Measurements from ENCODE around the gene CLCNKA. TPM values are rescaled to one million over a fixed set of nuclear protein-coding genes. Genes with fewer than 3 reads are reported as not detected.

The CLCNKA gene
- total and polyA plus RNA-seq, 2 of the 8 experiments (the other 6 are each of a cell fraction or from before 2014, with no cell fraction given), result 0.95 to 2.0 TPM

DNA sequence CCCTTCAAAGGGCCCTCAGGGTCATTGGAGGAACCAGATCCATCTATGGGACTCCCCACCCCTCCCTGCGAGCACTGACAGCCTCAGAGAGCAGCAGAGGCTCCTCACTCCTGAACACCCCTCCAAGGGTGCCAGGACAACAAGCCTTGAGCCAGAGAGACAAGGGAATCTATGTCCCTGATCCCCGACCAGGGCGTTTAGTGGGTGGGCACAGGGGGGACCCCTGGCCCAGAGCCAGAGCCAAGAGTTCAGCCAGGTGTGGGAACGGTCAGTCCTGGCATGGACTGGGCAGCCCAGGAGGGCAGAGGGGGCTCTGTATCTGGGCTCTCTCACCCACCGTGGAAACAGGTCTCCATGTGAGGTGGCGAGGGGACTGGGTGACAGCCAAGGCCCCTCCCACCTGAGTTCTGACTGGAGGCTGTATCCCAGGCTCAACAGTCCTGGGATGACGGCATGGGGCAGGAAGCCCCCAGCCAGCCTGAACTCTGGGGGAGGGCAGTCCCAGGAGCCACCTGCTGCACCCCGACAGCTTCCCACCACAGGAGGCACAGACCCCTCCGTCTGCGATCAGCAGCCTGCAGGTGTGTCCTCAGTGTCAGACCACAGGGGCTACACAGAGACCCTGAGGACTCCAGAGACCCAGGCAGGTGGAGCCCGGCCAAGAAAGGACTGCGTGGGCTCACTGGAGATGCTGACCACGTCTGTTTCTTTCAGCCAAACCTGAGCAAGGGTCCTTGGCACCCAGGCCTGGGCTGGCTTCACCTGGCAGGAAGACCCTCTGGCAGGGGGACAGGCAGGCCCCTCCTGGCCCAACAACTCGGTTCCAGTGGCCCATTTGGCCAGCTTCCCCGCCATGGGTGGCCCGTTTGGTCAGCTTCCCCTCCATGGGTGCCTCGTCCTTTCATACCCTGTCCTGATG is 29.0 kb upstream of the CLCNKA start (continued):
- TF ChIP-seq CHD1 (IDR thresholded peaks at IDR 0.05; ENCODE audit: low read depth, low read length) (no peak), CREB1 (IDR thresholded peaks at IDR 0.05) (no peak)
